Prostate gland (tissue), 2 donors: ENCODE results near the gene CDHR2. TPM values are rescaled to one million over a fixed set of nuclear protein-coding genes. Genes with fewer than 3 reads are reported as not detected.

Experiments used
- DNase-seq: peaks from one replicate; pipeline ENCODE4 v3.0.0-alpha.2; 2019; ENCODE audit warnings: low spot score
- H3K27ac ChIP-seq, 2 donors: fragments of 200-600 bp; sonication (generic); 2 replicates each; pipeline ENCODE4 v1.5.1; 2017 to 2019
- H3K27me3 ChIP-seq: fragments of 200-600 bp; sonication (generic); replicated peaks from 2 replicates; pipeline ENCODE4 v1.5.1; 2019; ENCODE audit not compliant: insufficient read depth
- H3K36me3 ChIP-seq, 2 donors: fragments of 200-600 bp; sonication (generic); 1 replicate in 1 of 2; 2 replicates in 1 of 2; pipeline versions ENCODE4 v1.5.1 to v1.8.1; 2017 to 2019
- H3K4me1 ChIP-seq: fragments of 200-600 bp; sonication (generic); replicated peaks from 2 replicates; pipeline ENCODE4 v1.5.1; 2019
- H3K4me3 ChIP-seq, 2 donors: fragments of 200-600 bp; sonication (generic); 2 replicates each; pipeline ENCODE4 v1.5.1; 2017 to 2019
- H3K9me3 ChIP-seq: fragments of 200-600 bp; sonication (generic); 2 replicates; pipeline ENCODE4 v1.5.1; 2017
- POLR2A ChIP-seq: fragments of 450-650 bp; IDR thresholded peaks from one replicate; pipeline ENCODE4 v1.6.1; 2016; ENCODE audit warnings: antibody characterized with exemption, mild to moderate bottlenecking
- POLR2AphosphoS5 ChIP-seq: sonication (generic); formaldehyde crosslinking; IDR thresholded peaks from one replicate; pipeline ENCODE4 v1.6.1; 2017; ENCODE audit warnings: antibody characterized with exemption
- WGBS: methylation state at CpG from one replicate; pipeline ENCODE4 v1.1.5; 2018; 5-methylcytosine and 5-hydroxymethylcytosine counted together
- intact Hi-C: fragments of 100-400 bp; cut with DNase I; formaldehyde crosslinking; loops from one replicate; pipeline ENCODE4 v1.14.2; 2022
- total RNA-seq, 2 donors: library from RNA; depleted of rRNA; stranded (reverse); fragments of >200 nt; gene quantifications; one replicate each; pipeline ENCODE4 v1.1.0, GENCODE V29; 2016
- TF ChIP-seq, protein P1 (sequence below), 4 experiments: fragments of 200-600 bp in 2 of 4; fragments of 450-650 bp in 2 of 4; sonication (generic) in 2 of 4; IDR thresholded peaks; 1 replicate in 3 of 4; 2 replicates in 1 of 4; pipeline ENCODE4 v1.5.1; 2016 to 2019; ENCODE audit warnings: antibody characterized with exemption in 4 of 4, mild to moderate bottlenecking in 2 of 4, moderate library complexity in 2 of 4

The CDHR2 gene
- total RNA-seq, 2 donors from 2014 or later: 1.1 TPM; not detected in 1

DNA sequence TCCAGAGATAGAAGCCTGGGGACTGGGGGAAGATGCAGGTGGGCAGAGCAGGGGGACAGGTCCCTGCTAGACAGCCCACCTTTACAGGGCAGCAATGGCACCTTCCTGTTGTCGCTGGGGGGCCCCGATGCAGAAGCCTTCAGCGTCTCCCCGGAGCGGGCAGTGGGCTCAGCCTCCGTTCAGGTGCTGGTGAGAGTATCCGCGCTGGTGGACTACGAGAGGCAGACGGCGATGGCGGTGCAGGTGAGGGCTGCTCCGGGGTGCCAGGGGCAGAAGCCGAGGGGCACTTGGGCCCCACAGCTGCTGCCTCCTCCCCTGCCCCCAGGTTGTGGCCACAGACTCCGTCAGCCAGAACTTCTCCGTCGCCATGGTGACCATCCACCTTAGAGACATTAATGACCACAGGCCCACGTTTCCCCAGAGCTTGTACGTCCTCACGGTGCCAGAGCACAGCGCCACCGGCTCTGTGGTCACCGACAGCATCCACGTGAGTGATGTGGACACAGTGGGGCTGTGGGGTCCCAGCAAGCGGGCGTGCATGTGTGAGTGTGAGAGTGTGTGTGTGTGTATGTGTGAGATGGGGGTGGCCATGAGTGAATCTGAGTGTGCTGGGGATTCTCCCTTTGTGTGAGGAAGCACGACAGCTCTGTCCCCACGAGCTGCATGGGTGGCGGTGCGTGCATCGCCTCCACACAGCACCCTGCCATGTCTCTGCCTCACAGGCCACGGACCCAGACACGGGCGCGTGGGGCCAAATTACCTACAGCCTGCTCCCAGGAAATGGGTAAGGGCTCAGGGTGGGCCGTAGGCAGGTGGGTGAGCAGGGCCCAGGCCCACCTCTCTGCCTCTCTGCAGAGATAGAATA, 28.4 kb downstream of the CDHR2 start:
- no peak overlapping the region for H3K4me3 ChIP-seq
- H3K27me3 ChIP-seq: no peaks in the 10 kb centered on the region
- no peak for DNase-seq
- WGBS: 82% methylated on average over 36 of the region's 36 CpGs
- intact Hi-C loops: loop anchor here (10.0 kb wide), 1 partner anchor 163 kb away; the partner anchor contains the start of gene CLTB
- H3K36me3 ChIP-seq: no peaks in the 10 kb centered on the region
- no peak overlapping the region for H3K27ac ChIP-seq
- no peaks in the 10 kb centered on the region for H3K9me3 ChIP-seq
- TF ChIP-seq POLR2A (no peak), POLR2AphosphoS5 (no peak)
- TF ChIP-seq, protein P1, sequence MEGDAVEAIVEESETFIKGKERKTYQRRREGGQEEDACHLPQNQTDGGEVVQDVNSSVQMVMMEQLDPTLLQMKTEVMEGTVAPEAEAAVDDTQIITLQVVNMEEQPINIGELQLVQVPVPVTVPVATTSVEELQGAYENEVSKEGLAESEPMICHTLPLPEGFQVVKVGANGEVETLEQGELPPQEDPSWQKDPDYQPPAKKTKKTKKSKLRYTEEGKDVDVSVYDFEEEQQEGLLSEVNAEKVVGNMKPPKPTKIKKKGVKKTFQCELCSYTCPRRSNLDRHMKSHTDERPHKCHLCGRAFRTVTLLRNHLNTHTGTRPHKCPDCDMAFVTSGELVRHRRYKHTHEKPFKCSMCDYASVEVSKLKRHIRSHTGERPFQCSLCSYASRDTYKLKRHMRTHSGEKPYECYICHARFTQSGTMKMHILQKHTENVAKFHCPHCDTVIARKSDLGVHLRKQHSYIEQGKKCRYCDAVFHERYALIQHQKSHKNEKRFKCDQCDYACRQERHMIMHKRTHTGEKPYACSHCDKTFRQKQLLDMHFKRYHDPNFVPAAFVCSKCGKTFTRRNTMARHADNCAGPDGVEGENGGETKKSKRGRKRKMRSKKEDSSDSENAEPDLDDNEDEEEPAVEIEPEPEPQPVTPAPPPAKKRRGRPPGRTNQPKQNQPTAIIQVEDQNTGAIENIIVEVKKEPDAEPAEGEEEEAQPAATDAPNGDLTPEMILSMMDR (IDR thresholded peaks at IDR 0.05): no peak
- H3K4me1 ChIP-seq: no peaks in the 10 kb centered on the region

DNA sequence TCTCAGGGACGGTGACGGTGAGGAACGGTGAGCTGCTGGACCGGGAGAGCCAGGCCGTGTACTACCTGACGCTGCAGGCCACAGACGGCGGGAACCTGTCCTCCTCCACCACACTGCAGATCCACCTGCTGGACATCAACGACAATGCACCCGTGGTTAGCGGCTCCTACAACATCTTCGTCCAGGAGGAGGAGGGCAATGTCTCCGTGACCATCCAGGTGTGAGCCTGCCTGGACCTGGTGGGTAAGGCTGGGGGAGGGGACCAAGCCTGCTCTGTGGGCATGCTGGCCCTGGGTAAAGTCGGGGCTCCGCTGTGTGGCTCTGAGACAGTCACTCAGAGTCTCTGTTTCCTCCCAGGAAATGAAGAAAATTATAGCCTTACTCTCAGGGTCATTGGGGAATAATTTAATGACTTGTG, 29.3 kb downstream of the CDHR2 start:
- TF ChIP-seq, protein P1 (IDR thresholded peaks at IDR 0.05): peak; percentile 22 to 85 (median 64)
- TF ChIP-seq POLR2A: no peak
- peak; percentile 41 for TF ChIP-seq POLR2AphosphoS5
- intact Hi-C loops: loop anchor here (10.0 kb wide), 1 partner anchor 164 kb away; the partner anchor contains the start of gene CLTB
- DNase-seq: peak; percentile 83
- Histone ChIP-seq H3K4me3 (no peak overlapping the region), H3K9me3 (no peaks in the 10 kb centered on the region), H3K4me1 (no peaks in the 10 kb centered on the region), H3K36me3 (no peaks in the 10 kb centered on the region), H3K27ac (no peak overlapping the region), H3K27me3 (no peaks in the 10 kb centered on the region)
- 25% methylated on average over 15 of the region's 15 CpGs for WGBS

DNA sequence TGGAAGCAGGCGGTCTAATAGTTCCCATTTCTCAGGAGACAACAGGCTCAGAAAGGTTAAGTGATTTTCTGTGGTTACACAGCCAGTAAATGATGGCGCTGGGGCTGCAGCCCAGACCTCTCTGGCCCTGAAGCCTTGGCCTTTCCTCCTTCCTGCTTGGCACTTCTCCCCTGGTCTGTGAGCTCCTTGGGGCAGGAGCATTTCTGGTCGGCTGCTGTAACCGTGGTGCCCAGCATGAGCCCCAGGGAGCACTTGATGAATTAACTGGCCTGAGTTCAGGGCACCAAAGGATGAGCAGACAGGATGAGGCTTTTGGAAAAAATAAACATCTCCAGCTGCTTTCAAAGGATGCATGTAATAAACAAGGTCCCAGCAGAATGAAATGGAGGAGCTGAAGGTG, 30.2 kb downstream of the CDHR2 start:
- Histone ChIP-seq H3K36me3 (no peaks in the 10 kb centered on the region), H3K4me1 (no peaks in the 10 kb centered on the region), H3K9me3 (no peaks in the 10 kb centered on the region), H3K27ac (no peak overlapping the region), H3K4me3 (no peak overlapping the region), H3K27me3 (no peaks in the 10 kb centered on the region)
- DNase-seq: no peak
- TF ChIP-seq POLR2A: no peak
- no peak for TF ChIP-seq POLR2AphosphoS5
- TF ChIP-seq, protein P1 (IDR thresholded peaks at IDR 0.05): no peak
- WGBS: 71% methylated on average over 4 of the region's 4 CpGs
- intact Hi-C loops: loop anchor here (10.0 kb wide), 1 partner anchor 165 kb away; the partner anchor contains the start of gene CLTB

DNA sequence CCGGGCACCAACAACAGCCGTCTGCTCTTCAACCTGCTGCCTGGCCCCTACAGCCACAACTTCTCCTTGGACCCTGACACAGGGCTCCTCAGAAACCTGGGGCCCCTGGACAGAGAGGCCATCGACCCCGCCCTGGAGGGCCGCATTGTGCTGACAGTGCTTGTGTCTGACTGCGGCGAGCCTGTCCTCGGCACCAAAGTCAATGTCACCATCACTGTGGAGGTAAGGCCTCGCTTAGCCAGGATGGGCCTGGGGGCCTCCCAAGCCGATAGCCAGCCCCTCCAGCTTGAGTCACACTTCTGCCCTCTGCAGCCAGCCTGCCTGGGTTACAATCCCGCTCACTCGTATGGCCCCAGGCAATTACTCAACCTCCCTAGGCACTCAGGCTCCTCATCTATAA, 32.2 kb downstream of the CDHR2 start:
- WGBS: 85% methylated on average over 12 of the region's 12 CpGs
- H3K4me1 ChIP-seq: no peaks in the 10 kb centered on the region
- no peaks in the 10 kb centered on the region for H3K27me3 ChIP-seq
- H3K27ac ChIP-seq: no peak overlapping the region
- H3K36me3 ChIP-seq: no peaks in the 10 kb centered on the region
- no peak for TF ChIP-seq POLR2AphosphoS5
- no peak for TF ChIP-seq POLR2A
- TF ChIP-seq, protein P1 (IDR thresholded peaks at IDR 0.05): no peak
- no peak for DNase-seq
- no peak overlapping the region for H3K4me3 ChIP-seq
- intact Hi-C loops: no loop called here
- H3K9me3 ChIP-seq: no peaks in the 10 kb centered on the region

DNA sequence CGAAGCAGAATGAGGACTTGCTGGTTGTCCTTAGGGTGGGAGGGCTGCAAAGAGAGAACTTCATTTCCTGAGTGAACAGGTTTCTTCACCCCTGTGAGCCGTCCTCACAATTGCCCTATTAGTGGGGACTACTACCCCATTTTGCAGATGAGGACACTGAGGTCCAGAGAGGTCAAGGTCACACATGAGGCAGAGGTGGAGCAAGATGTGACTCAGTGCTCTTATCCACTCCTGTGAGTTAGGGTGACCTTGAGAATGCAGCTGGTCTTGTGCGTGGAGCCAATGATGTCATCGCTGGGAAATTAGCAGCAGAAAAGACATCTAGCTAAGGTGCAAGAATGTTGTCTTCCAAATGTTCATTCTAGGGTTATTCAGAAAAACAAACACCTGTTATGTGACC, 33.9 kb downstream of the CDHR2 start:
- no peak overlapping the region for H3K27ac ChIP-seq
- no peak for DNase-seq
- 90% methylated on average over 4 of the region's 4 CpGs for WGBS
- no peak overlapping the region for H3K4me3 ChIP-seq
- H3K36me3 ChIP-seq: no peaks in the 10 kb centered on the region
- no peaks in the 10 kb centered on the region for H3K9me3 ChIP-seq
- no peaks in the 10 kb centered on the region for H3K27me3 ChIP-seq
- intact Hi-C loops: no loop called here
- TF ChIP-seq POLR2AphosphoS5 (no peak), POLR2A (no peak)
- TF ChIP-seq, protein P1 (IDR thresholded peaks at IDR 0.05): no peak
- H3K4me1 ChIP-seq: no peaks in the 10 kb centered on the region
